H7 (cell line): ENCODE data around the gene TPM2. TPM values are rescaled to one million over a fixed set of nuclear protein-coding genes. Genes with fewer than 3 reads are reported as not detected.
A peak's percentile ranks its signal among the peaks of the same experiment; 100 is the strongest.

Experiments used
- DNase-seq: peaks from one replicate; pipeline ENCODE4 v3.0.0; 2012
- H3K27me3 ChIP-seq: 2 replicates; pipeline ENCODE4 v1.6.0; 2011; ENCODE audit warnings: mild to moderate bottlenecking, low read length; ENCODE audit not compliant: control insufficient read depth, insufficient read depth
- H3K36me3 ChIP-seq: replicated peaks from 2 replicates; pipeline ENCODE4 v1.5.1; 2011; ENCODE audit warnings: low read length; ENCODE audit not compliant: control insufficient read depth, insufficient read depth
- H3K4me3 ChIP-seq: 2 replicates; pipeline ENCODE4 v1.5.1; 2011; ENCODE audit warnings: low read depth, mild to moderate bottlenecking, control low read depth, low read length, moderate library complexity; ENCODE audit not compliant: insufficient read depth
- total RNA-seq: library from RNA; depleted of rRNA; stranded (reverse); fragments of >200 nt; shearing (Covaris generic); gene quantifications from 2 replicates; pipeline ENCODE4 v1.2.3, GENCODE V29; 2014

Gene TPM2
- total RNA-seq, 1 experiment from 2014 or later = 117 TPM

GRCh38 chr9:35710818-35711500, 21.2 kb upstream of the TPM2 start:
- Histone ChIP-seq H3K27me3 (no peaks in the 10 kb centered on the region), H3K36me3 (peaks cover 63% of the 10 kb centered on the region)

GRCh38 chr9:35708146-35708545, 18.4 kb upstream of the TPM2 start:
- Histone ChIP-seq H3K4me3 (no peak overlapping the region), H3K36me3 (peaks cover 72% of the 10 kb centered on the region), H3K27me3 (no peaks in the 10 kb centered on the region)
- DNase-seq = no peak

More at GRCh38 chr9:35710818-35711500, 21.2 kb upstream of the TPM2 start:
- no peak overlapping the region for H3K4me3 ChIP-seq
- no peak for DNase-seq

- peaks cover 75% of the 10 kb centered on the region for H3K36me3 ChIP-seq
- DNase-seq = no peak
- H3K4me3 ChIP-seq = no peak overlapping the region
- H3K27me3 ChIP-seq = no peaks in the 10 kb centered on the region
These were observed 17.2 kb upstream of the TPM2 start for GRCh38 chr9:35706951-35707350.

GRCh38 chr9:35705836-35706430, 16.2 kb upstream of the TPM2 start:
- H3K4me3 ChIP-seq = no peak overlapping the region
- no peak for DNase-seq
- no peaks in the 10 kb centered on the region for H3K27me3 ChIP-seq
- H3K36me3 ChIP-seq = peaks cover 73% of the 10 kb centered on the region

- Histone ChIP-seq H3K27me3 (no peaks in the 10 kb centered on the region), H3K36me3 (peaks cover 71% of the 10 kb centered on the region), H3K4me3 (no peak overlapping the region)
- no peak for DNase-seq
These were observed 15.6 kb upstream of the TPM2 start for GRCh38 chr9:35705372-35705771.

GRCh38 chr9:35703906-35704672, 14.4 kb upstream of the TPM2 start:
- no peak for DNase-seq
- Histone ChIP-seq H3K27me3 (no peaks in the 10 kb centered on the region), H3K36me3 (peaks cover 77% of the 10 kb centered on the region), H3K4me3 (no peak overlapping the region)

- DNase-seq = no peak
- Histone ChIP-seq H3K36me3 (peaks cover 84% of the 10 kb centered on the region), H3K4me3 (no peak overlapping the region), H3K27me3 (no peaks in the 10 kb centered on the region)
These were observed 13.0 kb upstream of the TPM2 start for GRCh38 chr9:35702696-35703095.

- Histone ChIP-seq H3K4me3 (no peak overlapping the region), H3K36me3 (peaks cover 74% of the 10 kb centered on the region), H3K27me3 (no peaks in the 10 kb centered on the region)
- no peak for DNase-seq
These were observed 11.2 kb upstream of the TPM2 start for GRCh38 chr9:35700942-35701341.

GRCh38 chr9:35700031-35700430, 10.3 kb upstream of the TPM2 start:
- Histone ChIP-seq H3K27me3 (no peaks in the 10 kb centered on the region), H3K36me3 (peaks cover 65% of the 10 kb centered on the region), H3K4me3 (no peak overlapping the region)
- no peak for DNase-seq

- Histone ChIP-seq H3K36me3 (peaks cover 49% of the 10 kb centered on the region), H3K27me3 (no peaks in the 10 kb centered on the region), H3K4me3 (no peak overlapping the region)
- no peak for DNase-seq
These were observed 8.5 kb upstream of the TPM2 start for GRCh38 chr9:35698231-35698630.

- no peak for DNase-seq
- H3K4me3 ChIP-seq = no peak overlapping the region
- H3K27me3 ChIP-seq = no peaks in the 10 kb centered on the region
- H3K36me3 ChIP-seq = peaks cover 44% of the 10 kb centered on the region
These were observed 7.8 kb upstream of the TPM2 start for GRCh38 chr9:35697486-35697885.

GRCh38 chr9:35696520-35697215, 6.9 kb upstream of the TPM2 start:
- peak; percentile 92 for DNase-seq
- H3K36me3 ChIP-seq = peaks cover 38% of the 10 kb centered on the region
- no peaks in the 10 kb centered on the region for H3K27me3 ChIP-seq
- no peak overlapping the region for H3K4me3 ChIP-seq

- no peak for DNase-seq
- Histone ChIP-seq H3K27me3 (no peaks in the 10 kb centered on the region), H3K4me3 (no peak overlapping the region), H3K36me3 (peaks cover 33% of the 10 kb centered on the region)
These were observed 6.2 kb upstream of the TPM2 start for GRCh38 chr9:35695943-35696401.

- peak; percentile 66 for DNase-seq
- peaks cover 9% of the 10 kb centered on the region for H3K36me3 ChIP-seq
- H3K27me3 ChIP-seq = no peaks in the 10 kb centered on the region
- H3K4me3 ChIP-seq = no peak overlapping the region
These were observed 2.1 kb upstream of the TPM2 start for GRCh38 chr9:35691757-35692301.
